HG02678 (cell line): ENCODE data around the gene ALOX15B.
A peak's percentile ranks its signal among the peaks of the same experiment; 100 is the strongest.

Source experiments
- ATAC-seq: cut with Tn5 transposase; IDR thresholded peaks from one replicate; pipeline ENCODE4 v1.9.1; 2021; ENCODE audit warnings: mild to moderate bottlenecking, moderate library complexity; ENCODE audit not compliant: unreplicated experiment

Gene ALOX15B

GRCh38 chr17:8038954-8039610 lies at the start of gene ALOX15B:
TSS of gene ALOX15B (plus strand) at chr17:8039059. CDS start at chr17:8039156, 97 bp downstream.
- no peak for ATAC-seq

DNA sequence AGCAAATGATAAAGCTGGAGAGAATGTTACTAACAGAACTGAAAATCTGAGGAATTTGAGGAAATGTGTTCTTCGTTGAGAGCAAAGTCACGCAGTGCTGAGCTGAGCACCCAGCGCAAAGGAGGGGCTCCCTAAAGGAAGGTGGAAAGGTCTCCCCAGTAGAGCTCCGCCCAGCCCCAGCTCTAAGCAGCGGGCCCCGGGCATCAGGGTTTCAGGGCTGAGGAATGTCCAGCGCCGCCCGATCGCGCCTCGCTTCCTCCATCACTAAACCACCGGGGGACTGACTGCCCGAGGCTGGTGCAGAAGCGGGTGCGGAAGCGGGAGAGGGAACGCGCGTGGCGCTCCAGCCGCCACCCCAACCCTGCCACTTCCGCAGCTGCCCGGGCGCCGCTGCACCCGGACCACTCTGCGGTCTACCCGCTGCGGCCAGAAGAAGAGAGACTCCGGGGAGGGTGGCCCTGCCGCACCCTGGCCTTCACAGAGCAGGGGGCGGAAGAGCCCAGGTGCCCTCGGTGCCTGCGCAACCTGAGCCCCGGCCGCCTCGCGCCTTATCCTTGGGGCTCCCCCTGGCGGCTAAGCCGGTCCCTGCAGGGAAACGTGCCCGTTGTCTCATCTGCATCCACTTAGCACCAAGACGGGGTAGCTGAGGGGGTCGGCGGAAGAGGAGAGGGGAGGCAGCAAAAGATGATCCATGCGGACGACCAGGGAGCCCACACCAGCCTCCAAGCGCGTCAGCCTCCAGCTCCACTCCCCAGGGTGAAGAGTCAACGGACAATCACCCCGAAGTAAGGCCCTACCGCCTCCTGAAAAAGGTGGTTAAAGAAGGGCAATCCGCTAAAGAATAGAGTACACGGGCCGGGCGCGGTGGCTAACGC lies 48.8 kb upstream of the ALOX15B start:
- ATAC-seq: peak; percentile 87

- ATAC-seq: no peak
Observed at GRCh38 chr17:7992516-7992915, 46.3 kb upstream of the ALOX15B start.

DNA sequence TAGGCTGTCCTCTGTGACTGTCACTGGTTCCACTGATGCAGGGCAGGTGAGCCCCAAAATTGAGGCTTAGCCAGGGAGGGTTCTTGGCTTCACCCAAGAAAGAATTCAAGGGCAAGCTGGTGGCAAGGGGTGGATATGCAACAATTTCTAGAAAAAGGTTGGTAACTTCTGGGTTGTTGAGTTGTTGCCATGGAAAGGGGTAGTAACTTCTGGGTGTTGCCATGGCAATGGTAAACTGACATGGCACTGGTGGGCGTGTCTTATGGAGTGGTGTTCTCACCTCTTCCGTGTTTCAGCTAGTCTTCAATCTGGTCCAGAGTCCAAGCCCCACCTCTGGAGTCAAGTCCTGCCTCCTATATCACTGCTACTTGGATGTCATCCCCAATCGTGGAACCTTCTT lies 45.9 kb upstream of the ALOX15B start:
- ATAC-seq: no peak

DNA sequence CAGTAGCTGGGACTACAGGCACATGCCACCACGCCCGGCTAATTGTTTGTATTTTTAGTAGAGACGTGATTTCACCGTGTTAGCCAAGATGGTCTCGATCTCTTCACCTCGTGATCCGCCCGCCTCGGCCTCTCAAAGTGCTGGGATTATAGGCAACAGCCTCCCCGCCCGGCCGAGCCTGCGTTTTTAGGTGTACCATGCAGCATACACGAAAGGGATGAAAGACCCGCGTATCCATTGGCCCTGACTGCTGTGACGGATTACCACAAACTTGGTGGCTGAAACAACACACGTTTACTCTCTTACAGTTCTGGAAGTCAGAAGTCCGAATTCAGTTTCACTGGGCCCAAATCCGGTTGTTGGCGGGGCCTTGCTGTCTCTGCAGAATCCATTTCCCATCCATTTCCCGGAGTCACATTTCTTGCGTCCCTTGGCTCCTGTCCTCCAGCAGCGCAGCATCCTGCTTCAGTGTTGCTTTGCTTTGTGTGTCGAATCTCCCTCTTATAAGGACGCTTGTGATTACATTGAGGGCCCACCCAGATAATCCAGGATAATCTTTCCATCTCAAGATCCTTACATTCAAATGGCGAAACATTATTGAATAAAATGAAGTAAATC lies 44.8 kb upstream of the ALOX15B start:
- ATAC-seq: no peak

GRCh38 chr17:7995724-7996123 lies 43.1 kb upstream of the ALOX15B start:
- no peak for ATAC-seq

- no peak for ATAC-seq
Observed at GRCh38 chr17:7997186-7997585, 41.7 kb upstream of the ALOX15B start.

GRCh38 chr17:8001976-8002720 lies 36.7 kb upstream of the ALOX15B start, which contains the start of gene GUCY2D:
TSS of gene GUCY2D (plus strand) at chr17:8002615. CDS start at chr17:8003048, 433 bp downstream.
- no peak for ATAC-seq

DNA sequence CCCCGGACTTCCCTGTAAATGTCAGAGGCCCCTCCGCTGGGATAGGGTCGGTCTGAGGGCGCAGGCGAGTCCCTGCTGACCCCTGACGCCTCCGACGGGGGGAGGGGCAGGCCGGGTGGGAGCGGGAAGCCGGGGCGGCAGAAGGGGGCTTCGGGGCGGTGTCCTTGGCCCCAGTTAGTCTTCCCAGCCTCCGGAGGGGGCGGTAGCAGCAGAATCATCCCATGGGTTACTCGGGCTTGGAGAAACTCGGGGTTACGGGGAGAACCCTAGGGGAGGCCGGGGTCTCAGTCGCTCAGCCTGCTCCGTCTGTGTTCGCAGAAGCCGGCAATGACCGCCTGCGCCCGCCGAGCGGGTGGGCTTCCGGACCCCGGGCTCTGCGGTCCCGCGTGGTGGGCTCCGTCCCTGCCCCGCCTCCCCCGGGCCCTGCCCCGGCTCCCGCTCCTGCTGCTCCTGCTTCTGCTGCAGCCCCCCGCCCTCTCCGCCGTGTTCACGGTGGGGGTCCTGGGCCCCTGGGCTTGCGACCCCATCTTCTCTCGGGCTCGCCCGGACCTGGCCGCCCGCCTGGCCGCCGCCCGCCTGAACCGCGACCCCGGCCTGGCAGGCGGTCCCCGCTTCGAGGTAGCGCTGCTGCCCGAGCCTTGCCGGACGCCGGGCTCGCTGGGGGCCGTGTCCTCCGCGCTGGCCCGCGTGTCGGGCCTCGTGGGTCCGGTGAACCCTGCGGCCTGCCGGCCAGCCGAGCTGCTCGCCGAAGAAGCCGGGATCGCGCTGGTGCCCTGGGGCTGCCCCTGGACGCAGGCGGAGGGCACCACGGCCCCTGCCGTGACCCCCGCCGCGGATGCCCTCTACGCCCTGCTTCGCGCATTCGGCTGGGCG lies 35.9 kb upstream of the ALOX15B start:
- ATAC-seq: no peak

GRCh38 chr17:8003594-8004181 lies 35.2 kb upstream of the ALOX15B start:
- ATAC-seq: no peak

GRCh38 chr17:8004899-8005298 lies 34.0 kb upstream of the ALOX15B start:
- ATAC-seq: no peak

- no peak for ATAC-seq
Observed at GRCh38 chr17:8005357-8005756, 33.5 kb upstream of the ALOX15B start.

DNA sequence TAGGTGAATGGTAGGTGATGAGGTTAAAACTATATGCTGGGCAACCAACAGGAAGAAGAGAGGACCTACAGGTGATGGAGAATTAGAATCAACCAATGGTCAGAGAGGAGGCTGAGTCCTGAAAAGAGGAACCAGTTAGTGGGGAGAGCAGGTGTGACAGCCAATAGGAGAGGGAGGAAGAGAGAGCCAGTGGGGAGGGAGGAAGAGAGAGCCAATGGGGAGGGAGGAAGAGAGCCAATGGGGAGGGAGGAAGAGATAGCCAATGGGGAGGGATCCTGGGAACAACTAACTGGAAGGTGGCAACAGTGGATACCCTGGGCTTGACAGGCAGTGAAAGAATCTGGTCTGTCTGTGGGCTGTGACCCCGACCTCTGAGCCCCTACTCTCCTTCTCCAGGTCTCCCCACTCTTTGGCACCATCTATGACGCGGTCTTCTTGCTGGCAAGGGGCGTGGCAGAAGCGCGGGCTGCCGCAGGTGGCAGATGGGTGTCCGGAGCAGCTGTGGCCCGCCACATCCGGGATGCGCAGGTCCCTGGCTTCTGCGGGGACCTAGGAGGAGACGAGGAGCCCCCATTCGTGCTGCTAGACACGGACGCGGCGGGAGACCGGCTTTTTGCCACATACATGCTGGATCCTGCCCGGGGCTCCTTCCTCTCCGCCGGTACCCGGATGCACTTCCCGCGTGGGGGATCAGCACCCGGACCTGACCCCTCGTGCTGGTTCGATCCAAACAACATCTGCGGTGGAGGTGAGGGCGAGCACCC lies 32.7 kb upstream of the ALOX15B start:
- no peak for ATAC-seq

DNA sequence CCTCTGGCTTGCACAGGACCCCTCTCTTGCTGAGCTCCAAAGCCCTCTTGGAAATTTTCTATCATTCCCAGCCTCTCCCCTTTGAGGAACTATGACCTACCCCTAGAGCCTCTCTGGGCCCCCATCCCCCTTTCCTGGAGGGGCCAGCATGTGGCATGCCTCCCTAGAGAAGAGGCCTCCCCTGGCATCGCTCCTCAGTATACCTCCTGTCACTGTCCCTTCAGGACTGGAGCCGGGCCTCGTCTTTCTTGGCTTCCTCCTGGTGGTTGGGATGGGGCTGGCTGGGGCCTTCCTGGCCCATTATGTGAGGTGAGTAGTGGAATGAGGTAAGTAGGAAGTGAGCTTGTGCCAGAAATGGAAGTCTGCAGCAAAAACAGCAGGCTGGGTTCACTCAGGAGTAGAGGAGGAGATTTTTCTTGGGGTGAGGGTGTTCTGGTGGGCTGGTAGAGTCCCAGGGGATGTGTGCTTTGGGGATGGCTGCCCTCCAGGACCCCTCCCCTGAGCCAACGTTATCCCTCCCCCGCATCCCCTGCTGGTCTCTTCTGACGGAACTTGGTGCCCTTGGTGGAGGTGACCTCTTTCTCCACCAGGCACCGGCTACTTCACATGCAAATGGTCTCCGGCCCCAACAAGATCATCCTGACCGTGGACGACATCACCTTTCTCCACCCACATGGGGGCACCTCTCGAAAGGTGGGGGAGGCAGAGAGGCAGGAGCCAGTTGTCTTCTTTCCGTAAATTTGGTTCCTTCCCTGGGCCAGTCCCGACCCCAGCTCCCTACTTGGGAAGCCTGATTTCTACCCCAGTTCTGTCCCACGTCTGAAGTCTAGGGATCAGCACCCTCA lies 31.8 kb upstream of the ALOX15B start:
- no peak for ATAC-seq

- no peak for ATAC-seq
Observed at GRCh38 chr17:8007836-8008235, 31.0 kb upstream of the ALOX15B start.

DNA sequence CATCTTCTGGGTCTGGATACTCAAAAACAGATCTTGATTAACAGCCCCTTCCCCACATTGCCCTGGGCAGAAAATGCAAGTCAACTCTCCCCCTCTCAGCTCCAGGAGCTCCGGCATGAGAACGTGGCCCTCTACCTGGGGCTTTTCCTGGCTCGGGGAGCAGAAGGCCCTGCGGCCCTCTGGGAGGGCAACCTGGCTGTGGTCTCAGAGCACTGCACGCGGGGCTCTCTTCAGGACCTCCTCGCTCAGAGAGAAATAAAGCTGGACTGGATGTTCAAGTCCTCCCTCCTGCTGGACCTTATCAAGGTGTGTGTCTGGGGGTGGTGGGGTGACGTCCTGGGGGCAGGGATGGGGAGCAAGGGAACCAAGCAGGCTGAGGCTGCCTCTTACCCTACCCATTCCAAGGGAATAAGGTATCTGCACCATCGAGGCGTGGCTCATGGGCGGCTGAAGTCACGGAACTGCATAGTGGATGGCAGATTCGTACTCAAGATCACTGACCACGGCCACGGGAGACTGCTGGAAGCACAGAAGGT lies 26.7 kb upstream of the ALOX15B start:
- ATAC-seq: no peak

DNA sequence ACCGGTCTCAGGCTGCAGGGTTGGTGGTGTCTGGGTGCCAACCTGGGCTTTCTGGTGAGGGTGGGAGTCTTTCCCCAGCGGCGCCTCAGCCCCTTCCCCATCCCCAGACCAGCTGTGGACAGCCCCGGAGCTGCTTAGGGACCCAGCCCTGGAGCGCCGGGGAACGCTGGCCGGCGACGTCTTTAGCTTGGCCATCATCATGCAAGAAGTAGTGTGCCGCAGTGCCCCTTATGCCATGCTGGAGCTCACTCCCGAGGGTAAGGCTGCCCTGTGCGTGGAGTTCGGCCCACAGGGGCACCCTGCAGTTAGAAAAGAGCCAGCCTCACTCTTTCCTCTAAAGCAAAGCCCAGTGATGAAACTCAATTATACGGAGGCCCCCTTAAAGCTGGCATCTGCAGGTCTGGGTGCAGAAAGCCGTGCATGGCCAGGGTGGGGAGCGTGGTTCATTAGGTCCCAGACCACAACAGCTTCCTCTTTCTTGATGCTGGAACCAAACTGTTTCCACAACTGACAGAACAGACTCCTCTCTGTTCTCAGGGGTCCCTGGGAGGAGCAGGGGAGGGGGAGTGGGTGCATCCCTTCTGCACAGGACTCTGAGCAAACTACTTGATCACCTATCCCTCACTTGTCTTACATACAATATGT lies 25.7 kb upstream of the ALOX15B start:
- no peak for ATAC-seq
